GM18498 (cell line): ENCODE data around the gene GNB1L.

Experiments used
- ATAC-seq: cut with Tn5 transposase; IDR thresholded peaks from one replicate; pipeline ENCODE4 v1.9.1; 2021; ENCODE audit warnings: mild to moderate bottlenecking, moderate library complexity; ENCODE audit not compliant: unreplicated experiment

GNB1L gene

GRCh38 chr22:19866665-19867009, 12.0 kb upstream of the GNB1L start:
- ATAC-seq, result no peak

- no peak for ATAC-seq
Observed at GRCh38 chr22:19865141-19865829, 10.6 kb upstream of the GNB1L start.

- ATAC-seq, result no peak
Observed at GRCh38 chr22:19864538-19865106, 9.9 kb upstream of the GNB1L start.

DNA sequence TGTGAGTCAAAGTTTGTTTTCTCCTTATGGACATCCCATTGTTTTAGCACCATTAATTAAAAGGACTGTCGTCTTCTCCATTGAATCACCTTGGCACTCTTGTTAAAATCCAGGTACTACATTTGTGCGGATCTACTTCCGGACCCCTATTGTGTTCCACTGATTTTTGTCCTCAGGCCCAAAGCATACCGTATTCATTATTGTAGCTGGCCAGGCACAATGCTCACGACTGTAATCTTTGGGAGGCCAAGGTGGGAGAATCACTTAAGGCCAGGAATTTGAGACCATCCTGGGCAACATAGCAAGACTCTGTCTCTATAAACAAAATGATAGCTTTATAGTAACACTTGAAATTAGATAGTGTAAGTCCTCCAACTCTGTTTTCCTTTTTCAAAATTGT, 8.9 kb upstream of the GNB1L start:
- ATAC-seq, result no peak

DNA sequence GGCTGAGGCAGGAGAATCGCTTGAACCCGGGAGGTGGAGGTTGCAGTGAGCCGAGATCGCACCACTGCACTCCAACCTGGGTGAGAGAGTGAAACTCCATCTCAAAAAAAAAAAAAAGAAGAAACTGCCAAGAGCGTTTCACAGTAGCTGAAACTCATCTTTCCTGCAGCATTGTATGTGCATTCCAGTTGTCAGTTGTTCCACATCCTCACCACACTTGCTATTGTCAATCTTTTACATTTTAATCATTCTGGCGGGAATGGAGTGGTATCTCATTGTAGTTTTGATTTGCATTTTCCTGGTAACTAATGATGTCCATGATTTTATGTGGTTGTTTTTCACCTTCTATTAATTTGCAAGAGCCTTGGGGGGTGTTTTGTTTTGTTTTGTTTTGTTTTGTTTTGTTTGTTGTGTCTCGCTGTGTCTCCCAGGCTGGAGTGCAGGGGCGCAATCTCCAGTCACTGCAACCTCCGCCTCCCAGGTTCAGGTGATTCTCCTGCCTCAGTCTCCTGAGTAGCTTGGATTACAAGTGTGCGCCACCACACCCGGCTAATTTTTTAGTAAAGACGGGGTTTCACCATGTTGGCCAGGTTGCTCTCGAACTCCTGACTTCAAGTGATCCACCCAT, 8.1 kb upstream of the GNB1L start:
- ATAC-seq, result no peak

GRCh38 chr22:19859861-19860510, 5.3 kb upstream of the GNB1L start:
- no peak for ATAC-seq

DNA sequence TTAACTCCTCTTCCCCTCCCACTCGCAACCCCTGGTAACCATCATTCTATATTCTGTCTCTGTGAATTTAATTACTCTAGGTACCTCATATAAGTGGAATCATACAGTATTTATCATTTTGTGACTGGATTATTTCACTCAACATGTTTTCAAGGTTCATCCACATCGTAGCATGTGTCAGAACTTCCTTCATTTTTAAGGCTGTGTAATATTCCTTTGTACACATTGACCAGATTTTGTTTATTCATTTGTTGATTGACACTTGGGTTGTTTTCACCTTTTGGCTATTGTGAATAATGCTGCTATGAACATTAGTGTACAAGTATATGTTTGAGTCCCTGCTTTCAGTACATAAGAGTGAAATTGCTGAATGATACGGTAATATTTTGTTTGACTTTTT, 2.7 kb upstream of the GNB1L start:
- no peak for ATAC-seq

DNA sequence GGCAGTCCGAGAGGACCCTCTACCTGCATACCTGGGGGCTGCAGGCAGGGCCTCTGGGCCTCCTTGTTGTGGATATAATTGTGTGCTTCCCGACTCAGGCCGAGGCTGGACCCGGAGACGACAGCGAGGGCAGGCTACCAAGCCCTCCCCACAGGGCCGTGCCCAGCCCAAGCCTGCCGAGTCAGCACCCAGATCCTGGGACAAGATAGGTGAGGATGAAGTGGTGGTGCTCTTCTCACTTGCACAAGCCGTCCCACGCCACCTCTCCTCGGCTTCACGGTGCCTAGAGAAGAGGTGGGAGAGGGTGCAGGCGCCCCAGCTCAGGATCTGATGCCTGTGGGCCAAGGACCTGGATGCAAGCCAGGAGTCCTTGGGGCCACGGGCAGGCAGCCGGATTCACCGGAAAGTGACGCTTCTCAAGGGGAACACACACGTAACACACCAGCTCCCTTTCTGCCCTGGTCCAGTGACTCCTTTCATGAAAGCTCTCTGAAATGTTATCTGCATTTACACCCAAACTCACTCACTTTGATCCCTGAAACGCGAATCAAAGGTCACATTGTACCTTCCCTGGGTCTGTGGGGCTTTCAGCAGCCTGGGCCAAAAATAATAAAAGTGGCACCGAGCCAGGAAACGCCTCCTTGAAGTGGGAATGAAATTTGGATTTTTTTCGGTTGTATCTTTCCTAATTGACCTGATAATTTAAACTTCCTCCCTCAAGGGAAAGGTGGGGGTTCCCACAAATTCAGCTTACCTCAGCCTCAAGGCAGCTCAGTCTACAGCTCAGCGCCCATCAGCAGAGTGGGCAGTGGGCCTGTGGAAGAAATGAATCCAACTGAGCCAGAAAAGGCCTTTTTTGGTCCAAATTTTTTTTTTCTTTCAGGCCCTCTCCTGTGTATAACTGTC, 1.1 kb upstream of the GNB1L start:
- ATAC-seq, result peak; percentile 22

- peak; percentile 12 for ATAC-seq
Observed at GRCh38 chr22:19853879-19854777, 546 bp downstream of the GNB1L start.

DNA sequence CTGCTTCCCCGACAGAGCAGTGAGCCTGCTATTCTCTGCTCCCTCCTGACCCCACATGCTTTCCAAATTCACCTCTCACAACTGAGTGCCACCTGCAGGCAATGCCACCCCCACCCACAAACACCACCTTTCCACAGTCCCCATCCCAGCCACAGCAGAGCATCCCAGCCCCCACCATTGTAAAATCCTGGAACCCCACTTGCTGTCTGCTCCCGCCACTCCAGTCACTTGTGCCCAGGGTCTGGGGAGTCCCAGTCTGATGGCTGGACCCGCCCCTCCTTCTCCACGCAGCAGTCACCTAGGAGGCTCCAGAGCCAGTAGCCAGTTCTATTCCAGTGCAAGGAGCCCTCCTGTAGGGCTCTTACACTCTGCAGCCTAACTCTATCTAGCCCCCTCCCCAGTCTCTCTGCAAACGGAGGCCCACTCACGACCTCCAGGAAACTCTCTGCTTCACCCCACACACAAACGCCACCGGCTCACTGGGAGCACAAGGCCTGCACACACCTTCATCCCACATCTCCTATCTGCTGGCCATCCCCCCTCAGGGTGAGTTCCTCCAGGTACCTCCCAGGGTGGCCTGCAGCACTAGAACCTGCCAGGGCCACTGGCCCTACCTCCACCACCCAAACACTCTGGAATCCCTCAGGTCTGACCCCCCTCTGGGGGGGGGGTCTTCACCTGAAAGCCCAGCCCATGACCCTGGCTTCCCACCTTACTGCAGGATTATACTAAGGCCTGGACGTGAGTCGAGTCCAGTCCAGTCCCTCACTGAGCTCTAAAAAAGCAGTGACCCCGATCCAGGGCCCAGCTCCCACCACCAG, 1.4 kb downstream of the GNB1L start:
- ATAC-seq, result no peak

DNA sequence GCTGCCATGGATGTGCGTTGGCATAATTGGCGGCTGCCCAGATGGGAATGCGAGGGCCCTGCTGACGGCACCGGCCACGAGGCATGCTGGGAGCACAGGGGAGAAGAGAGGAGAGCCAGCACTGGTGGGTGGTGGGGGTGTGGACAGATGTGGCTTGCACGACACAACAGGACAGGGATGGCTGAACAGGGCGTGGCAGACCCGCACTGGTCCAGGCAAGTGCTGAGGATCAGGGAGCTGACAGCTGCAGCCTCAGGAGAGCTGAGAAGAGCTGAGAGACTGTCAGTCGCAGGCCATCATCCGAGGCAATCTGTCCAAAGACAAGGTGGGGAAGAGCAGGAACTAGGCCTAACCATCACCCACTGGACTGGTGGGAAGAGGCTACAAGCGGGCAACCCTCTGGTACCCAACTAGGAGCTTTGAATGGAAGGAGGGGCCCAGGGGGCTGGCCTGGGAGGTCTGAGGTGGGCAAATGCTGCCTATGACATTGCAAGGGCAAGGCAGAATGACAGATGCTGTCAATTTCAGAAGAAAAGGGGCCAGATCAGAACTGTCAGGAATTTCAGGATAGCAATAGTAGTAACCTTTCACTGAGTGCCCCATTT, 2.4 kb downstream of the GNB1L start:
- ATAC-seq, result no peak

DNA sequence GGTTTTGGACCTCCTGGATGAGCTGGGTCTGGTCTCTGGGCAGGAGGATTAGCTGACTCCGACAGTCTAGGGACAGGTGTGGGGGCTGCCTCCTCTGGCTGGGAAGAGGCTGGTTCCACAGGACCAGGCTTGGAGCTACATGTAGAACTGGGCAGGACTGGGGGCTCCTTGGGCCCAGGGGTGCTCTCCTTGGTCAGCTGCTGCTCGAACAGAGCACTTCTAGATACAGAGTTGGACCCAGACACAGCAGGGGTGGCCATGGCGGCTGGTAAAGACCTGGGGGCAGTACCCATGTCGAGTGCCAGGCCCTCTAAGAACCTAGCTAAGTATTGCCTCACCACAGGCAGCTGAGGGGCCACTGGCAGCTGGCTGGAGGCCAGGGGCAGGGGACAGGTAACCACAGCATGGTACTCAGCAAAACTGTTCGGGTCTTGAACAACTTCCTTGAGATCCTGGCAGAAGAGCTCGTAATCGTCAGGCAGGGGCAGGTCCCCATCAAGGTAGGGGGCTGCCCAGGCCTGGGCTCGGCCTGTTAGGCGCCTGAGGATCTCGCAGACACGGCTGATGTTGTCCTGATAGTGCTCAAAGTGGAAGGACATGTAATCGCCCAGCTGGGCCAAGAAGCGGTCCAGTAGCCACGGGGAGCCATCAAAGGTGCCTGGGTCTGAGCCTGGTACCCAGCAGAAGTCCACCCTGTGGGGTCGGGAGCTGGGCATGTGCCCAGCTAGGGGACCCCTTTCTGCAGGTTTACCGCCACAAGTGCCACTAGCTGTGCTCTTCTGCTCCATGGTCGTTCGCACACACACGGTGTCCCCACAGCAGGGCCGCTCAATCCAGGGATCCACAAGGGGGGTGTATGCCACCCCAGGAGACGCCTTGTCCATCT, 3.1 kb downstream of the GNB1L start:
- ATAC-seq, result no peak

- no peak for ATAC-seq
Observed at GRCh38 chr22:19850763-19851109, 3.9 kb downstream of the GNB1L start.

- ATAC-seq, result no peak
Observed at GRCh38 chr22:19849835-19850762, 4.6 kb downstream of the GNB1L start.

DNA sequence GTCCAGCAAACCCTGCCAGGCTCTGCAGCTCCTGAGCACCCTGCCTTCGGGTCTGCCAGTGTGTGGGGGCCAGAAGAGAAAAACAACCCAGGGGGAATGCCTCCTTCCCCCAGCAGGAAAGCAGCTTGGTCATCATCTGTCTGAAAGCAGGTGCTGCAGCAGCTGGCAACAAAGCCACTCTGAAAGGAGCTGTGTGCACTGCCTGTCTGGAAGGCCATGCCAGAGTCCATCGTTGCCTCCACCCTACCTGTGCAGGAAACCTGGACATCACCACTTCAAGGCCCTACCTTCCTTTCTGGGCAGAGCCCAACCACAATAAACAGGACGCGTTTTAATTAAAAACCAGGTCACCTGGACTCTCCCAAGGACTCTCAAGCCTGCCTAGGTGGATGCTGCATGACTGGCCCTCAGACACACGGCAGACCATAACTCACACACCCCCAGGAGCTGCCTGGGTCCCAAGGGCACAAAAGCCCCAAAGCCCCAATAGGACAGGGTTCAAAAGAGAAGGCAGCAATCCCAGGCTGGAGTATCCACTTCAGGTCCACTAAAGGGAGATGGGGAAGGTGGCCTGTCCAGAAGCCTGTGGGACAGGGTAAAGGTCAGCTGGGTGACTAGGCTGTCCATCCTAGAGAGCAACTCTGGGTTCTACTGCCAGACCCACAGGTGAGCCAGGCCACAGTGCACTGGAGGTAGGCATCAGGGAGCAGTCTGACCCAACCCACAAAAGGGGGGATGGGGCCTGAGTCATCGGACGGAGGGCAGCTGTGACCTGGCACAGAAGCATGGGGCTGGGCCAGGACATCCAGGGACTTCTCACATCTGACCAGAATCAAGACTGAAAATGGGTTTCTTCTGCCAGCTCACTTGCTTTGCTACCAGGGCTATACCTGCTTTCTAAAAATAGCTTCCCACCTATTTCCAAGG, 6.1 kb downstream of the GNB1L start:
- ATAC-seq, result no peak

GRCh38 chr22:19847345-19847632, 7.4 kb downstream of the GNB1L start:
- ATAC-seq, result no peak
